Stimulated activated CD8-positive, alpha-beta memory T cell treated with anti-CD3 and anti-CD28 coated beads, Interleukin-12 subunit alpha, Interleukin-12 subunit beta, amount 100 ng/mL, for 1 hour (primary cell): ENCODE data around the gene MAP2K1.
A peak's percentile ranks its signal among the peaks of the same experiment; 100 is the strongest.
"Not testable (repeated sequence)": the region's sequence is repeated elsewhere in the genome, so short reads cannot be mapped to it uniquely, and the experiment has no call there.

Experiments
- DNase-seq: peaks from one replicate; pipeline ENCODE4 v3.0.0-alpha.2; 2020; ENCODE audit warnings: low read depth

The MAP2K1 gene

DNA sequence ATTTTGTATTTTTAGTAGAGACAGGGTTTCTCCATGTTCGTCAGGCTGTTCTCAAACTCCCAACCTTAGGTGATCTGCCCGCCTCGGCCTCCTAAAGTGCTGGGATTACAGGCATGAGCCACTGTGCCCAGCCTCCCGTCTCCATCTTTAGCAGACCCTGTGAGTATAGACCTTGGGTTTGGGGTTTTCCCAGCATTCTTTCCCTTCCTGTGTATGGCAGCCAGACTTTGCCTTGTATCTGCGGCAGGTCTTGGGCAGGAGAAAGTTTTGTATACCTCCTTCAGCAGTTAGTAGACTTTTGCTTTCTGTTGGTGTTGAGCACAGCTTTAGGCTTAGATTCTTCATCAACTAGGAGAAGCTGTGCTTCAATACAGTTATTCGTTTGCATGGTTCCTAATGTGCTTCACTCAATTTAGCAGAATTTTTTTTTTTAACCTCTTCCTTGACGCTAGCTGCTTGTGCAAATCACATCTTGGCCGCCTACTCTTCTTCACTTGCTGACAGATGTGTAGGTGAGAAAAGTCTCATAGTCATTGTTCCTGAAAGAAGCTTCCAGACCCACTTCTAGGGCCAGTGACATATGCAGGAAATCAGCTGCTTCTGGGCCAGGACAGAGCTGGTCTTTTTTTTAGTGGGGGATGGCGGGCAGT lies 38.4 kb downstream of the MAP2K1 start:
- DNase-seq: no peak

- DNase-seq: no peak
These were observed 39.1 kb downstream of the MAP2K1 start for GRCh38 chr15:66425837-66426236.

DNA sequence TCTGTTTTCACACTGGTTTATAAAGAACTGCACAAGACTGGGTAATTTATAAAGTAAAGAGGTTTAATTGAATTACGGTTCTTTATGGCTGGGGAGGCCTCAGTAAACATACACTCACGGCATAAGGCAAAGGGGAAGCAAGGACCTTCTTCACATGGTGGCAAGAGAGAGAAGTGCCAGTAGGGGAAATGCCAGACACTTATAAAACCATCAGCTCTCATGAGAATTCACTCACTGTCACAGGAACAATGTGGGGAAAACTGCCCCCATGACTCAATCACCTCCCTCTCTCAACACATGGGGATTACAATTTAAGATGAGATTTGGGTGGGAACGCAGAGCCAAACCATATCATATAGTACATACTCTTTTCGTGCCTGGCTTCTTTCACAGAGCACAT lies 42.4 kb downstream of the MAP2K1 start:
- DNase-seq: no peak

DNA sequence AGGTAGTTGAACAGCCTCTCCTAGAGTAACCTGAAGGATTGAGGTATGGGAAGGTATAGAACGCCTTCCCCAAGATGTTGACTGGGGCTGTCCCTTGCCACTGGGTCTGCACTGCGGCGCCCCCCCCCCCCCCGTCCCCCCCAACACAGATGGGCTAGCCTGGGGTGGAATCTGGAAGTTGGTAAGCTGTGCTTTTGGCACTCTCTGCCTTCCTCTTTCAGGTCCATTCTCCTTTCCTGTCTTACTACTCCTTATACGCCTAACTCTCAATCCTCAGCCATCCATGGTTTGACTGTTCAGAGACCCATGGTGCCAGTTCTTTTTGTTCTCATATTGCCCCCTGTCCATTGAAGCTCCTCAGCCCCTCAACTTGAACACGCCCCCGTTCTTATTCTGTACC lies 42.8 kb downstream of the MAP2K1 start:
- no peak for DNase-seq

DNA sequence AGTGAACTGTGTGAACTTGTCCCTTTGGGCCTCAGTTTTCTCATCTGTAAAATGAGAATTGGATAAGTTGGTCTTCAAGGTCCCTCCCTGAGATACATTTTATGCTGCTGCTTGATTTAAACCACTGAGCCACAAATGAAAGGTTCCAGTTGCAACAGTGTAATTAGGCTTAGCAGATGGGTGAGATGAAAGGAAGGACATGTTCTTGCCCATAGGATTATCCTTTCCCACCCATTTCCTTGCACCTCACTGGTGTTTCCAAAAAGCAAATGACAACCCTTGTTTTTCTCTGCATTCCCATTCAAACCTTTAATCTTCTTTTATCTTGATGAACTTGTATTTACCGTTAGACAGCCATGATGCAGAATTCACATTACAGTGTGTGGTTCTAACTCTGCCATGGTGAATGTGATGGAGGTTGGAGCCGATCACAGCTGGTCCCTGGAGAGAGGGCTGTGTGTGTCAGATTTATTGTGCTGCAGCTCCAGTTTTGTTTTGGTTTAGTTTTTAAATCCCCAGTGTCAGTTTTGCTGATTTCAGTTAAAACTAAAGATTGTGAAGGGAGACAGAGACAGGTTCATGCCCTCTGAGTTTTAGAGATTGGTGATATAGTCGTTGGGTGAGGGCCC lies 44.0 kb downstream of the MAP2K1 start:
- DNase-seq: no peak

- DNase-seq: no peak
These were observed 47.0 kb downstream of the MAP2K1 start for GRCh38 chr15:66433726-66434125.

DNA sequence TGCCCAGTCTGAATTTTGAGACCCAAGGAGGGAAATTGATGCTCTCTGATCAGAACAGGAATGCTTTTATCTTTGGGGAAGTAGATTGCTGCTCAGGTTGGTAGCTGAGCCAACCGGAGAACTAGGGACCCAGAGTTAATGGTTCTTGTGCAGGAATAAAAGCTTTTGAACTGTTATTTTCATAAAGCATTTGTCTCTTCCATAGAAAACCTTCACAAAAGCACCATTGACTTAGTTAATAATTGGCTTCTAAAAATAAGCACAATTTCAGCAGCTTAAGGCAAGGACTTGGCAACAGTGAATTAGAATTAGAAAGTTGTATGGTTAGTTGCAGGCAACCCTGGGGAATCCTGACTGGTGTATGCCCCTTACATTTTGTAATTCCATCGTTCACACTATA lies 53.8 kb downstream of the MAP2K1 start:
- DNase-seq: no peak

DNA sequence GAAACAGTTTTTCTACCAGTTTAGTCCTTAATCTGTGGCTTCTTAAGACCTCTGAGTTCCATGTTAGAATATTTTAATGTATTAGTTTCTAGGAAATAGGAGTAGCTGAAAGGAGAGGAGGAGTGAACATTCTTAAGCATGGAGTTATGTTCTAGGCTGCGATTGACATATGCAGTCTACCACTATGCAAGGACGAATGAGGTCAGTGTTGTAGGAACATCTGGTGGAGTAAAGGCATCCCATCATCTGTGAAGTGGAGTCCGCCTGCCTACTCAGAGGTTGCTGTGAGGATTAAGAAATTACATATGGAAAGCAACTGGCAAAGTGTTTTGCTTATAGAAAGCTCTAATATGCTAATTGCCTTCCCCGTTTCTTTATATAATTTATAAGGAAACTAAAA lies 65.7 kb downstream of the MAP2K1 start:
- no peak for DNase-seq

- no peak for DNase-seq
These were observed 66.4 kb downstream of the MAP2K1 start for GRCh38 chr15:66452971-66453580.

DNA sequence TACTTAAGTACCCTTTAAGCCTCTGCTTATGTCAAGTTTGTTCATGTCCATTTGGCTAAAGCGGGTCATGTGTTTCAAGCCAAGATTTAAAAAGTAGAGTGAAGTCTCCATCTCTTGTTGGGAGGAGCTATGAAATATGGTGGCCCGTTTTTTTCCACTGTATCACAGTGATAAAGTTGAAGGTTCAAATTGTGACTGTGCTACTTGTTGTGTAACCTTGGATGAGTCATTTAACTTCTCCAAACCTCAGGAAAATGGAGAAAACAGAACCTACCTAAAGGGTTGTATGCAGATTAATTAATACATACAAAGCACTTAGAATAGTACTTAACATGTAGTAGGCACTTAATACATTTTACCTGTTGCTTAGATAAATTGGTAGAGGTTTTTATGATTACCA lies 67.4 kb downstream of the MAP2K1 start:
- no peak for DNase-seq

GRCh38 chr15:66456211-66456610 lies 69.5 kb downstream of the MAP2K1 start:
- no peak for DNase-seq

DNA sequence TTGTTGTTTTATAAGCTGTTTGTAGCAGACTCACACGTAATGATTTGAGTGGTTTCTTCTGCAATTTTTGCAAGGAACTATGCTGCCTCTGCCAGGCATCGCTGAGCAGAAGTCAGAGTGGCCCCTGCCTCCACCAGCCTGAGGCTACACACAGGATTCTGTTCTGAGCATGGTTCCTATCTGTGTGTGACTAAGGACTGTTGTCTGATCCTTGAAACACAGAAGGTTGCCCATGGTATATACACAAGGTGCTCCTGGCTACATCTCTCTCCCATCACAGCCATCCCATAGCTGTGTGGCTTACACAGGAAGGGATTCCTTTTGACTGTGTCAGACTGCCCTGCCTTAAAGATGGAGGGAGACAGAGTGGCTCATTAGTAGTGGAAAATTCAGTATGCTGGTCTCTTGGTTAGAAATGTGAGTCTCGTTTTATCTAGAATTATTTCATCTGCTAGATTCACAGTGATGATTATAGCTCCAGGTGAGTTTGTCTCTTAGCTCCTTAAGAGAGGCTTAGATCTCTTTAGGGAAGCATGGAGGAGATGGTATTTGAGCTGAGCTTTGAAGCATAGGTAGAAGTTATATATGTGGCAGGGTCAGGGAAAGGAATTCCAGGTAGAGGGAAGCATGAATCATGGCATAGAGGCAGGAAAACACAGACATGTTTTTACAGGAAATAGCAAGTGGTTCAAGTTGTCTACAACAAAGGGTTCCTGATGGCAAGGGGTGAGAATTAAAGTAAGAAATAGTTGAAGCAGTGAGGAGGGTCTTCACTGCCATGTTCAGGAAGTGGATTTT lies 73.3 kb downstream of the MAP2K1 start:
- DNase-seq: no peak

GRCh38 chr15:66461294-66461693 lies 74.6 kb downstream of the MAP2K1 start:
- DNase-seq: not testable (repeated sequence)

DNA sequence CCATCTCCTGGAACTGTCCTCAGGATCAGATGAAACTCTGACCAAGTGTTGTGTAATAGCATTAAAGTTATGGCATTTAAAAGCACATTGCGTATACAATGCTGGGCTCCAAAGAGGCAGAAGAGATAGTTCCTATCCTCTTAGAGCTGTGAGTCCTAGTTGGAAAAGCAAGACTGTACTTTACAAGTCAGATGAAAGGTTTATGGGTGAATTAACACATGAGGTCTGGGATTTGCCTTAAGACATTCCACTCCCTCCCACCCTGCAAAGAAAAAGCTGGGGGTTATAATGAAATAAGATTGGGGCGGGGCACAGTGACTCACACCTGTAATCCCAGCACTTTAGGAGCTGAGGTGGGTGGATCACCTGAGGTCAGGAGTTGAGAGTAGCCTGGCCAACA lies 75.2 kb downstream of the MAP2K1 start:
- no peak for DNase-seq

DNA sequence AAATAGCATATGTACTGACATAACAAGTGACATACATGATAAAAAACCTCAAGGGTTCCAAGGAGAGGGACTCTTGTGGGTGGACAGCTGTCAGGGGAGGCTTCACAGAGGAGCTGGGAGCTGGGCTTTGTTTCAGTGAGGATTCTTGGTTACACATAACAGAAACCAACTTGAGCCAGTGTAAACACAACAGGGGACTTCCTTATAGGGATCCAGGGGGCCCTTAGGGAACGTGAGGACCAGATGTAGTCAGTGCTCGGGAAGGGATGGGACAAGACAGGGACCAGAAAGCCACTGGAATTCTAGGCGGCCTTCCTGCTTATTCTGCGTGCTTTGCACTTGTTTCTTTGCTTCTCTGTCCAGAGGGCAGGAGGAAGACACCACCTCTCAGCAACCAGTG lies 75.9 kb downstream of the MAP2K1 start:
- DNase-seq: no peak

DNA sequence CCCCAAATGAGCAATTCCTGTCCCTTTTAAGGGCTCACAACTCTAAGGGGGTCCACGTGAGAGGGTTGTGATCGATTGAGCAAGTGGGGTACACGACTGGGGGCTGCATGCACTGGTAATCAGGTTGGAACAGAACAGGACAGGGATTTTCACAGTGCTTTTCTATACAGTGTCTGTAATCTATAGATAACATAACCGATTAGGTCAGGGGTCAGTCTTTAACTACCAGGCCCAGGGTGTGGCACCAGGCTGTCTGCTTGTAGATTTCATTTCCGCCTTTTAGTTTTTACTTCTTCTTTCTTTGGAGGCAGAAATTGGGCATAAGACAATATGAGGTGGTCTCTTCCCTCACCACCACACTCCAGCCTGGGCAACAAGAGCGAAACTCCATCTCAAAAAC lies 78.6 kb downstream of the MAP2K1 start:
- not testable (repeated sequence) for DNase-seq

GRCh38 chr15:66467162-66468040 lies 80.7 kb downstream of the MAP2K1 start:
- DNase-seq: not testable (repeated sequence)

- not testable (repeated sequence) for DNase-seq
These were observed 84.1 kb downstream of the MAP2K1 start for GRCh38 chr15:66470825-66471224.

DNA sequence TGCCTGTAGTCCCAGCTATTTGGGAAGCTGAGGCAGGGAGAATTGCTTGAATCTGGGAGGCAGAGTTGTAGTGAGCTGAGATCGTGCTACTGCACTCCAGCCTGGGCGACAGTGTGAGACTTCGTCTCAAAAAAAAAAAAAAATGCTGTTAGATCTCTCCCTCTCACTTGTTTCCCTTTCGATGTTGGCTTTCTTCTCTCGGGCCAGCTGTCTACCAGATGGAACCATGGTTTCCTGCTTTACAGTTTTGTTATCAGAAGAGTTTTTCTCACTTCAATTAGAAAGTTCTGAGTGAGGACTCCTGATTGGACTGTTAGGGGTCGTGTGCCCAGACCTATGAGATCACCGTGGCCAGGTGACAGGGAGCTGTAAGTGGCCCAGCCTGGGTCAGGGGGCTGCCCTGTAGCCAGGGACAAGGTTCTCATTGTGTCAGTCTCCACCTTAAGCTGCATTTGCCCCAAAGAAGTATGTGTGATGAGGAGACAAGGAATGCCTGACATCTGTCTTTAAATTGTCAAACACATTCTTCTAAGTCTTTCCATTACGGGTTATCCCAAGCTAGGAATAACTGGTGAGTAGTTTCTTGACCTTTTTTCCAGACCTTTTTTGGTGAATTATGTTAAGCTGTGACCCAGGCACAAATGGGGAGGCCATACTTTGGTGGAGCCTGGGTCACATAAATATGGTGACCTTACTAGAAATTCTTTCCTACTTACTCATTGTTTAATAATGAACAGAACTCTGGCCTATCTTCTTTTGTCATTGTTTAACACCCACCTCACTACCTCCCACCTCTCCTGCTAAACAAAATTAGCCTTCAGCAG lies 85.7 kb downstream of the MAP2K1 start:
- peak; percentile 6 for DNase-seq

DNA sequence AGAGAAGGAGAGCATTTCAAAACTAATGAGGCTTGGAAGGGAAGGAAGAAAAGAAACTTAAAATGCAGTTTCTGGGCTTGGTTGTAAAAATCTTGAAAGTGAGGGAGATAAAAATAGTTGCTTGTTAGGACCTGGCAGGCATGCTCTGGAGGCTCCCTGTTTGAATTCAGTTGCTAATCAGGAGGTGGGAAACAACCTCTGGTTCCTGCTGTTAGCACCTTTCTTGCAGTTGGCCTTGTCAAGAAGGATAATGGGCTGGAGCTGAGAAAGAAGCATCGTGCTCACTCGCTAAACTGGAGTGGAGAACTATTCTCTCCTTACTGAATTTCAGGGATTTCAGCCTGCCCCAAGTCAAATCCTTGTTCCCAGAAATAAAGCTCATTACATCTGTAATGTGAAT lies 87.4 kb downstream of the MAP2K1 start:
- no peak for DNase-seq

- no peak for DNase-seq
These were observed 88.3 kb downstream of the MAP2K1 start for GRCh38 chr15:66474963-66475362.
